ENCODE measurements around the gene ZNF486.

- TF ChIP-seq CTCF (IDR thresholded peaks at IDR 0.05; ENCODE audit: insufficient read depth, low read length, poor library complexity, severe bottlenecking) (no peak), EZH2phosphoT487 (conservative IDR thresholded peaks at IDR 0.05; ENCODE audit: low read length) (no peak)
These were observed 42.0 kb downstream of the ZNF486 start for GRCh38 chr19:20209051-20209450.

Data from SU-DHL-6 (cell line).